Measurements from ENCODE around the gene INPP5J.

The INPP5J gene

GRCh38 chr22:31083377-31083768 lies 39.4 kb upstream of the INPP5J start:
- Mint-ChIP-seq H3K27me3 (no peaks in the 10 kb centered on the region), H3K4me1 (peaks cover 32% of the 10 kb centered on the region), H3K27ac (ENCODE audit: low read depth) (no peak overlapping the region), H3K36me3 (ENCODE audit: insufficient read depth) (peaks cover 6% of the 10 kb centered on the region), H3K4me3 (peak overlapping the region; percentile 81), H3K9me3 (no peaks in the 10 kb centered on the region)
- DNase-seq (ENCODE audit: low spot score in 2 of 2) (no peak), ATAC-seq (replicated peaks; ENCODE audit: extremely low read depth, poor library complexity, severe bottlenecking) (no peak)

DNA sequence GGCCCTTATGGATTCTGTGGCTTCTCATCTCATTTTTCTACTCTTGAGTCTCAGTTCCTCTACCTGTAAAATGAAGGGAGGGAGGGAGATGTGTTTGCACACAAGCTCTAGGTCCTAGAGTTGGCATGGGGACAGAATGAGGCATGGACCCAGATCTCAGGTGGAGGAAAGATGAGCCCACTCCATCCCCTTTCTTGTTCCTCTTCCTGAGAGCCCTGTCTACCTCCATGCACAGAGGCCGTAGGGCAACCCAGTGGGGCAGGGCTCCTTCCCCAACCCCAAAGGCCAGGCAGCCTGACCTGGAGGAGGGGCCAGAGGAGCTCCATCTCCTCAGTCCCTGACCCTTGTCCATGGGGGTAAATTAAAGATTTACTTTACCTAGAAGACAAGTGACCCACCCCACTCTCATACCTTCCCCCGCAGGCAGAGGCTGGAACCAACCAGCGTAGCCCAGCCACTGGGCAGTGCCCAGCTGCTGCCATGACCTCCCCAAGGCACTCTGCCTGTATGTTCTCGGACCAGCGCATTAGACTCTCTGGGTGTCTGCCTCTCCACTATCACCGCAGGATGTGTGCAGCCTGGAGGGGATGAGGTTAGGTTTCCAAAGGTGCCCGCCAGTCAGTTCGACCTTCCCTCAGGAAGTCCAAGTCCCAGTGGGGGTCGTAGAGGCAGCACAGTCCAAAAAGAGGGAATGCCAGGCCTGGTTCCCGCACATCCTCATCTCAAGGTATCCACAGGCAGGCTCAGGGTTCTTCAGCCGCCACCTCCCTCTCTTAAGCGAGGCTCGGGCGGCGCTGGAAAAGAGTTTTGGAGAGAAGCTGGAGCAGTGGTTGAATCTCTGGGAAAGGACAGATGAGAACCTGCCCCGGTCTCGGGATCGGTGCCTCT lies 38.6 kb upstream of the INPP5J start:
- no peak for ATAC-seq (replicated peaks; ENCODE audit: extremely low read depth, poor library complexity, severe bottlenecking)
- Mint-ChIP-seq H3K36me3 (ENCODE audit: insufficient read depth) (peaks cover 6% of the 10 kb centered on the region), H3K4me1 (peaks cover 32% of the 10 kb centered on the region), H3K4me3 (peak overlapping the region; percentile 81), H3K27me3 (no peaks in the 10 kb centered on the region), H3K27ac (ENCODE audit: low read depth) (peak overlapping the region; percentile 68), H3K9me3 (no peaks in the 10 kb centered on the region)
- DNase-seq (ENCODE audit: low spot score in 2 of 2) = no peak

DNA sequence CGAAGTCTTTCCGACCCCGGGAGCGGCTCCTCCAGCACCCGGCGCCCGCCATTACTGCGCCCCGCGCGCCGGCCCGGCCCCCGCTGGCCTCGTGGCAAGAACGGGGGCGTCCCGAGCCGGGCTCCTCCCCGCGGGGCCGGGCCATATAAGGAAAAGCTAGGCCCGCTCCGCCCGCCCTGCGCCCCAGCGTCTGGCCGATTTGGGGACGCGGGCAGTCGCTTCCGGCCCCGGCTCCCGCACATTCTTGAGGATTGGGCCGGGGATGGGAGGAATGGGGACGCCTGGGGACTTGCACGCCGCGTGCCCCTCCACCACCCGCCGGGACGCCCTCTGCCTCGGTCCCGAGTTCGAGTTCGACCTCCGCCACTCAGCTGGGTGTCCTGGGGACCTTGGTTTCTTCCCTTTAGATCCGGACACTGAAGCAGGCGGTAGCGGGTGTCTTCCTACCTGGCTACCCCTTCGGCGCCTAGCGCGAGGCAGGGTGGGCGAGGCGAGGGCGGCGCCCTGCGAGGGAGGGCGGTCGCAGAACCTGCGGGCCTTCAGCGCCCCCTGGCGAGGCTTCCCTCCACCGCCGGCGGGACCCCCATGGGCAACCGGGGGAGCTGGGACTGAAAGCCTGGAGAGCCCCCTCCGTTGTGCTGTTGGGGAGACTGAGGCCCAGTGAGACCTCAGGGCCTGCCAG lies 37.8 kb upstream of the INPP5J start:
- peaks cover 32% of the 10 kb centered on the region for H3K4me1 Mint-ChIP-seq
- no peaks in the 10 kb centered on the region for H3K9me3 Mint-ChIP-seq
- H3K36me3 Mint-ChIP-seq (ENCODE audit: insufficient read depth) = peaks cover 6% of the 10 kb centered on the region
- peak overlapping the region; percentile 81 for H3K4me3 Mint-ChIP-seq
- no peaks in the 10 kb centered on the region for H3K27me3 Mint-ChIP-seq
- peak overlapping the region; percentile 68 for H3K27ac Mint-ChIP-seq (ENCODE audit: low read depth)
- DNase-seq (ENCODE audit: low spot score in 2 of 2) = peak; percentile 72 to 74
- ATAC-seq (replicated peaks; ENCODE audit: extremely low read depth, poor library complexity, severe bottlenecking) = peak; percentile 93

DNA sequence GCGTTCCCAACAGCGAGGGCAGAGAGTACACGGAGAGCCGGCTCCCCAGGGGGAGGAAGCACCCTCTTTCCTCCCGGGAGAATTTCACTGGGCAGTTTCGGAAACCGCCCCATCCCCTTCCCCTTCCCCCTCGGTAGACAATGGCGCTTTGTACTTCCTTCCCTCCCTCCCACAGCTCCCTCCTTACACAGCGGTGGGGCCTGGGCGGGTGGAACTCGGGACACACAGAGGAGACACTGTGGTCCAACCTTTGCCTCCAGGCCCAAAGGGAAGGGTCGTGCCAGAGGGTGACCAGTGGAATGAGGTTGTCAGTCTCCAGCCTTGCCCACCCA lies 37.3 kb upstream of the INPP5J start:
- Mint-ChIP-seq H3K4me1 (peaks cover 32% of the 10 kb centered on the region), H3K4me3 (peak overlapping the region; percentile 81), H3K27ac (ENCODE audit: low read depth) (peak overlapping the region; percentile 13), H3K9me3 (no peaks in the 10 kb centered on the region), H3K36me3 (ENCODE audit: insufficient read depth) (peaks cover 6% of the 10 kb centered on the region), H3K27me3 (no peaks in the 10 kb centered on the region)
- ATAC-seq (replicated peaks; ENCODE audit: extremely low read depth, poor library complexity, severe bottlenecking) (no peak), DNase-seq (ENCODE audit: low spot score in 2 of 2) (no peak)

DNA sequence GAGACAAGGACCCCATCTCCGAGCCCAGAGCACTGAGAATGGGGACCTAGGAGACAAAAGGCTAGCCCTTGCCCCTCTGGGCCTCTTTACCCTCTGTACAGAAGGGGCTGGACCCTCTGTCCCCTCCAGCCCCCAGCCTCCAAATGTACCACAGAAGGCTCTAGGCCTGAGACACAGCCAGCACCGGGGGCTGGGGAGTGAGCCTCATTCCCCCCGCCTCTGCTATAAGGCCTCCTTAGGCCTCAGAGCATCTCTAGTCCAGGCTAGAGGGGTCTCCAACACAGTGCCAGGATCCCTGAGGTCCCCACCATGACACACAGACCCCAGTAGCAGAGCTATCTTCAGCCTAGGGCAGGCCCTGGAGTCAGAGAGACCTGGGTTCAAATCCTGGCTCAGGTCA lies 36.8 kb upstream of the INPP5J start:
- no peak overlapping the region for H3K27ac Mint-ChIP-seq (ENCODE audit: low read depth)
- peaks cover 27% of the 10 kb centered on the region for H3K4me1 Mint-ChIP-seq
- peak overlapping the region; percentile 81 for H3K4me3 Mint-ChIP-seq
- DNase-seq (ENCODE audit: low spot score in 2 of 2) = no peak
- H3K9me3 Mint-ChIP-seq = no peaks in the 10 kb centered on the region
- H3K36me3 Mint-ChIP-seq (ENCODE audit: insufficient read depth) = peaks cover 6% of the 10 kb centered on the region
- H3K27me3 Mint-ChIP-seq = no peaks in the 10 kb centered on the region
- no peak for ATAC-seq (replicated peaks; ENCODE audit: extremely low read depth, poor library complexity, severe bottlenecking)

DNA sequence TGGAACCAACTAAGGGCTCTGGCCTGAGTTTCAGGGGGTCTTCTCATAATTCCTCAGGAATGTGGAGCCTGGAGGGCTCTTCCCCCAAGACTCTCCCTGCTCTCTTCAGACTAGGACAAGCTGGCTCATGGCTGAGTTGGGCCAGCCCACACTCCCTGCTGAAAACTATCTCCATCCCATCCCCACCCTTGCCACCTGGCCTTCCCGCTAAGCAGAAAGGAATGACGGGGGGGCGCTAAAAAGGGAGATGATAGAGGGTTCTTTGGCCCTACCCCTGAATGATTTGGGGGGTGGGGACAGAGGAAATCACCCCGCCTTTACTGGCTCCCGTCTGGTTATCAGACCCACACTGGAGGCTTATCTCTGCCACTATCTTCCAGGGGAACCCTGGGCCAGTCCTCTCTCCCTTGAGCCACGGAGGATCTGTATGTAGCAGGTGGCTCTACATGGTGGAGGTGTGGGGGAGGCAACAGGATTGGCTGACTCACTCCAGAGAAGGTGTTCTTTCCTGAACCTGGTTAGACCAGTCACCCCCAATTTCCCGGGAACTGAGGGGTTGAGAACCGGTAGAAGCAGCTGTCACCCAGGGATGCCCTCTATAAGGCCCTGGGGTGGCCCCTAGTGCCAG lies 35.9 kb upstream of the INPP5J start:
- ATAC-seq (replicated peaks; ENCODE audit: extremely low read depth, poor library complexity, severe bottlenecking) (no peak), DNase-seq (ENCODE audit: low spot score in 2 of 2) (no peak)
- no peak overlapping the region for H3K4me3 Mint-ChIP-seq
- no peak overlapping the region for H3K27ac Mint-ChIP-seq (ENCODE audit: low read depth)
- H3K36me3 Mint-ChIP-seq (ENCODE audit: insufficient read depth) = peaks cover 4% of the 10 kb centered on the region
- H3K4me1 Mint-ChIP-seq = peaks cover 18% of the 10 kb centered on the region
- H3K27me3 Mint-ChIP-seq = no peaks in the 10 kb centered on the region
- no peaks in the 10 kb centered on the region for H3K9me3 Mint-ChIP-seq

DNA sequence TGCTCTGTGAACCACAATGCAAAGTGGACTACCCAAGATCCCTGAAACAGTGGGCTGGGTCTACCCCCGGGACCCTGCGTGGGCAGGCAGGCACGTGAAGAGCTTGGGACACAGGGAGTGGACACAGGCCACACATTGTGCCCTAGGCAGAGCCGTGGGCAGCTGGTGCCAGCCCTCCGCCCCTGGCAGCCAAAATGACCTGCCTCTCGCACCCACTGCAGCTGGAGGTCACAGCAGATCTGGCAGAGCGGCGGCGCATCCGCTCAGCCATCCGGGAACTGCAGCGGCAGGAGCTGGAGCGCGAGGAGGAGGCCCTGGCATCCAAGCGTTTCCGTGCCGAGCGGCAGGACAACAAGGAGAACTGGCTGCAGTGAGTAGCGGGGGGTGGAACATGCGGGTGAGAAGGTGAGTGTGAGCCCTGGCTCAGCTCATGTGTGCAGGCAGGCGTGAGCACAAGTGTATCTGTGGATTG lies 35.0 kb upstream of the INPP5J start:
- no peaks in the 10 kb centered on the region for H3K9me3 Mint-ChIP-seq
- no peak overlapping the region for H3K4me3 Mint-ChIP-seq
- H3K4me1 Mint-ChIP-seq = peaks cover 10% of the 10 kb centered on the region
- H3K27me3 Mint-ChIP-seq = no peaks in the 10 kb centered on the region
- no peak for DNase-seq (ENCODE audit: low spot score in 2 of 2)
- no peak overlapping the region for H3K27ac Mint-ChIP-seq (ENCODE audit: low read depth)
- no peak for ATAC-seq (replicated peaks; ENCODE audit: extremely low read depth, poor library complexity, severe bottlenecking)
- peaks cover 2% of the 10 kb centered on the region for H3K36me3 Mint-ChIP-seq (ENCODE audit: insufficient read depth)

DNA sequence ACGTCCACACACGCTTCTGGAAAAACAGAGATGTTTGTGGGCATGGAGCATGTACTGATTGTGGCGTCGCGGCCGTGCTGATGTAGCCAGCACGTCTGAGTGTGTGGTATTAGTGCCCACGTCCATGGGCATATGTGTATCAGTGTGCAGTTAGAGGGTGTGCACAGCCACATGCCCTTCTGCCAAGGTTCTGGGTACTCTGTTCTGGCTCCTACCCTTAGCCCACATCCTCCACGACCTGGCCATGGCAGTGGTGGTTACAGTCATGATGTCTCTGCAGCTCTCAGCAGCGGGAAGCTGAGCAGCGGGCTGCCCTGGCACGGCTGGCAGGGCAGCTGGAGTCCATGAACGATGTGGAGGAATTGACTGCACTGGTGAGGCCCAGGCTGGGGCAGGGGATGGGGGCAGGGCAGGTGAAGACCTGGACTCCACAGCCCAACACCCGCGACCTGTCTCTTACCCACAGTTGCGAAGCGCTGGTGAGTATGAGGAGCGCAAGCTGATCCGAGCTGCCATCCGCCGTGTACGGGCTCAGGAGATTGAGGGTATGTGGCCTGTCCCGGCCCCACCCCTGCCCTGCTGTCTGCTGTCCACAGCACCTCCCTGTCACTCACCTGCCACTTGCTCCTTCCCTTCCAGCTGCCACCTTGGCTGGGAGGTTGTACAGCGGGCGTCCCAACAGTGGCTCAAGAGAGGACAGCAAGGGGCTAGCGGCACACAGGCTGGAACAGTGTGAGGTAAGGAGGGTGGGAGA lies 34.4 kb upstream of the INPP5J start:
- no peaks in the 10 kb centered on the region for H3K27me3 Mint-ChIP-seq
- H3K36me3 Mint-ChIP-seq (ENCODE audit: insufficient read depth) = peaks cover 2% of the 10 kb centered on the region
- no peak for ATAC-seq (replicated peaks; ENCODE audit: extremely low read depth, poor library complexity, severe bottlenecking)
- H3K9me3 Mint-ChIP-seq = no peaks in the 10 kb centered on the region
- H3K4me3 Mint-ChIP-seq = no peak overlapping the region
- no peak for DNase-seq (ENCODE audit: low spot score in 2 of 2)
- H3K27ac Mint-ChIP-seq (ENCODE audit: low read depth) = no peak overlapping the region
- peaks cover 10% of the 10 kb centered on the region for H3K4me1 Mint-ChIP-seq

DNA sequence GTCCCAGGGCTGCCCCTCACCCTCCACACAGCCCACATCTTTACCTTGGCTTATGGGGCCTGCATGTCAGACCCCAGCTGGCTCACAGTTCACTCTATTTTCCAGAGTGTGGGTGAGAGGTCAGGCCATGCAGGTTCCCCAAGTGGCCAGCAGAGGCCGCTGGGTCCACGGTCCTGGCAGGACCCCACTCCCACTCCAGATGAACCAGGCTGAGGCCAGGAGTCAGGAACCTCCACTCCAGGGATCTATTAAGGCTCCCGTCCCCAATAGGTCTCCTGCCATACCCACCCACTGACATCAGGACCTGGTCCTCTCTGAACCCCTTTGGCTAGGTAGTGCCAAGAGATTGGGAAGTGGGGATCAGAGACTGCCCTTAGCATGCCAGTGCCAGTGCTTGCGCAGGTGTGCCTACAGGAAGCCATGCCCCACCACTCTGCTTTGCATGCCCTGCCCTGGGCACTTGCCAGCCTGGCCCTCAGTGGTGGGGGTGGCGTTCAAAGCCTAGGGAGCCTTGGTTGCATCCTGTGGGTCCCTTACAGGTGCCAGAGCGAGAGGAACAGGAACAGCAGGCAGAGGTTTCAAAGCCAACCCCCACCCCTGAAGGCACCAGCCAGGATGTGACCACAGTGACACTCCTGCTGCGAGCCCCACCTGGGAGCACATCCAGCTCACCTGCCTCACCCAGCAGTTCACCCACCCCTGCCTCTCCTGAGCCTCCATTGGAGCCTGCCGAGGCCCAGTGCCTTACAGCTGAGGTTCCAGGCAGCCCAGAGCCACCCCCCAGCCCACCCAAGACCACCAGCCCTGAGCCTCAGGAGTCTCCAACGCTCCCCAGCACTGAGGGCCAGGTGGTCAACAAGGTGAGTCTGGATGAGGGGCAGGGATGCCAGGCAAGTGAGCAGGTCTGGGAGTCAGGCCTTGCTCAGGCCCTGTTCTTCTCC lies 33.3 kb upstream of the INPP5J start:
- no peak for ATAC-seq (replicated peaks; ENCODE audit: extremely low read depth, poor library complexity, severe bottlenecking)
- Mint-ChIP-seq H3K4me3 (no peak overlapping the region), H3K27me3 (no peaks in the 10 kb centered on the region), H3K4me1 (peaks cover 1% of the 10 kb centered on the region), H3K9me3 (no peaks in the 10 kb centered on the region), H3K27ac (ENCODE audit: low read depth) (no peak overlapping the region), H3K36me3 (ENCODE audit: insufficient read depth) (no peaks in the 10 kb centered on the region)
- DNase-seq (ENCODE audit: low spot score in 2 of 2) = no peak

GRCh38 chr22:31090217-31091085 lies 32.3 kb upstream of the INPP5J start:
- Mint-ChIP-seq H3K36me3 (ENCODE audit: insufficient read depth) (no peaks in the 10 kb centered on the region), H3K9me3 (no peaks in the 10 kb centered on the region), H3K4me1 (no peaks in the 10 kb centered on the region), H3K27me3 (no peaks in the 10 kb centered on the region), H3K4me3 (no peak overlapping the region), H3K27ac (ENCODE audit: low read depth) (no peak overlapping the region)
- DNase-seq (ENCODE audit: low spot score in 2 of 2) (no peak), ATAC-seq (replicated peaks; ENCODE audit: extremely low read depth, poor library complexity, severe bottlenecking) (no peak)
